Gastrocnemius medialis (tissue), 4 donors: ENCODE data around the gene RBKS.

Experiments used
- CTCF ChIP-seq, 5 experiments: fragments of 450-650 bp in 3 of 5; fragments of 200-600 bp in 2 of 5; sonication (generic) in 2 of 5; IDR thresholded peaks in 4 of 5; conservative IDR thresholded peaks in 1 of 5; 1 replicate in 4 of 5; 2 replicates in 1 of 5; pipeline ENCODE4 v1.5.1; 2016 to 2019; ENCODE audit warnings: antibody characterized with exemption in 5 of 5, mild to moderate bottlenecking in 3 of 5, moderate library complexity in 3 of 5
- POLR2A ChIP-seq, 2 donors: fragments of 450-650 bp; IDR thresholded peaks; one replicate each; pipeline ENCODE4 v1.6.1; 2017; ENCODE audit warnings: antibody characterized with exemption in 2 of 2, mild to moderate bottlenecking in 2 of 2, moderate library complexity in 2 of 2

GRCh38 chr2:27833931-27834330 lies 56.3 kb downstream of the RBKS start:
- TF ChIP-seq CTCF (IDR thresholded peaks at IDR 0.05 in 4 of 5, conservative IDR thresholded peaks at IDR 0.05 in 1 of 5) (no peak), POLR2A (IDR thresholded peaks at IDR 0.05) (no peak)
